ENCODE data around the gene PLLP. TPM values are rescaled to one million over a fixed set of nuclear protein-coding genes. Genes with fewer than 3 reads are reported as not detected.

Gene PLLP
- total and polyA plus RNA-seq, 9 of the 15 experiments (the other 6 are each of a cell fraction or from before 2014, with no cell fraction given), result 0.09 to 0.96 (median 0.27) TPM

DNA sequence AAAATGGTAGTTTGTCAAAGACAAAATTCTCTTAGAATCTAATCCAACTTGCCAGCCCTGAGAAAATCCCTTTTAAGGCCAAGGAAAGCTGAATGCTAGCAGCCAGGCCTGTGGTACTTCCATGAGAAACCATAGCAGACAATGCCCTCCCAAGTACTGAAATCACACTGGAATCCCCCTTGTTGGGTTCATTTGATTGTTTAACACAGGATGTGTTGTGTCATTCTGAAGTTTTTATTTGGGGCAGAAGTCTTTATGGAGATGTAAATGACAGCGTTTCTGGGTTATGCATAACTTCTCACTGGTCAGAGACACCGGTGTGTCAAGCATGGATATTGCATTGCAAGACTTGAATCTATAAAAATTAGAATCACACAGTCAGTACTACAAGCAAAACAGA lies 45.4 kb downstream of the PLLP start:
- CTCF ChIA-PET (ENCODE audit: low intra/inter-chr PET ratio), result no interaction called here

DNA sequence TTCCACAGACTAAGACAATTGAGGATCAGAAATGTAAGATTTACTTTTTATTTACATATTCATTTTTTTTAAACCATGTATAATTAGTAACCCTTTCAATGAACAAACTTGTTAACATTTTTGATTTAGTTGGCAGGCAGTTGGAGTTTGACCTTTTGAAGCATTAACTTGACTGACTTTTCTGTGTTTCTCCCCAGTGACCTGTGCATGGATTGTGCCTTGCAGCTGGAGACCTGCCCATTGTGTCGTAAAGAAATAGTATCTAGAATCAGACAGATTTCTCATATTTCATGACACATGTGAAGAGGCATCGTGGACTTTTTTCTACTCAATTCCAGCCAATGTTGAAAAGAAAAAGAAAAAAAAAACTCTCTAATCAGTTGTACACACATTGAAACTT lies 45.8 kb downstream of the PLLP start:
- Histone ChIP-seq H3K9ac (ENCODE audit: insufficient read depth in 1 of 2, low read depth in 2 of 2, low read length in 2 of 2) (no peak overlapping the region), H3K27ac (ENCODE audit: extremely low read depth, low read depth, low read length) (no peak overlapping the region), H3K36me3 (ENCODE audit: control insufficient read depth, insufficient read depth, low read length) (peaks cover 53% of the 10 kb centered on the region), H3K27me3 (ENCODE audit: control insufficient read depth in 2 of 2, insufficient read depth in 2 of 2, low read length in 2 of 2) (no peaks in the 10 kb centered on the region), H3K4me1 (replicated peaks in 1 of 2; ENCODE audit: control insufficient read depth in 2 of 2, insufficient read depth in 2 of 2, low read length in 2 of 2) (peaks cover 0 to 9% of the 10 kb centered on the region in 2 experiments; a peak in 2 of 5 replicates), H3K79me2 (ENCODE audit: control insufficient read depth, insufficient read depth, low read length) (no peaks in the 10 kb centered on the region), H3K9me1 (ENCODE audit: control insufficient read depth, insufficient read depth, low read length) (no peaks in the 10 kb centered on the region), H2AFZ (ENCODE audit: low read depth, low read length) (no peak overlapping the region), H3K4me2 (ENCODE audit: insufficient read depth, low read length) (no peak overlapping the region), H4K20me1 (replicated peaks; ENCODE audit: control insufficient read depth, insufficient read depth, low read length) (no peaks in the 10 kb centered on the region), H3K4me3 (no peak overlapping the region), H3K9me3 (replicated peaks; ENCODE audit: control insufficient read depth, insufficient read depth, low read depth, low read length) (no peaks in the 10 kb centered on the region)
- CTCF ChIA-PET (ENCODE audit: low intra/inter-chr PET ratio), result no interaction called here
- DNase-seq (ENCODE audit: extremely low read depth in 1 of 4, low spot score in 3 of 4), result no peak
- TF ChIP-seq MED1 (CRISPR knock-in tag; IDR thresholded peaks at IDR 0.05; ENCODE audit: borderline replicate concordance), result no peak
- no peak for TF ChIP-seq ZNF592 (IDR thresholded peaks at IDR 0.05)
- no peak for TF ChIP-seq PYGO2 (tag; IDR thresholded peaks at IDR 0.05)
- no peak for TF ChIP-seq SP2 (IDR thresholded peaks at IDR 0.05; ENCODE audit: extremely low read depth, low read depth, low read length, poor library complexity, severe bottlenecking)
- no peak for TF ChIP-seq E2F3 (CRISPR knock-in tag; IDR thresholded peaks at IDR 0.05)
- TF ChIP-seq POLR3G (IDR thresholded peaks at IDR 0.05; ENCODE audit: extremely low read depth, insufficient read length, insufficient replicate concordance), result no peak
- BruUV-seq (replicated peaks), result no TSS peak
- POLR2A ChIA-PET, result interaction anchor here (1.2 kb wide), 1 partner anchor 14 kb away, joined by 4 read pairs; no protein-coding TSS in a partner anchor
- intact Hi-C loops (cut with micrococcal nuclease) (no loop called here), in situ Hi-C loops (cut with MboI) (no loop called here)
- no peak for FAIRE-seq
- no peak for ATAC-seq
- 81% methylated on average over 2 of the region's 2 CpGs for WGBS (ENCODE audit: insufficient coverage, low coverage, missing lambda C conversion rate)

More for the DNA sequence above, 45.4 kb downstream of the PLLP start:
- DNase-seq (ENCODE audit: extremely low read depth in 1 of 4, low spot score in 3 of 4) (no peak), ATAC-seq (no peak), FAIRE-seq (no peak)
- peaks cover 0 to 9% of the 10 kb centered on the region in 2 experiments; a peak in 3 of 5 replicates for H3K4me1 ChIP-seq (replicated peaks in 1 of 2; ENCODE audit: control insufficient read depth in 2 of 2, insufficient read depth in 2 of 2, low read length in 2 of 2)
- no peaks in the 10 kb centered on the region for H4K20me1 ChIP-seq (replicated peaks; ENCODE audit: control insufficient read depth, insufficient read depth, low read length)
- peaks cover 49% of the 10 kb centered on the region for H3K36me3 ChIP-seq (ENCODE audit: control insufficient read depth, insufficient read depth, low read length)
- no peak for TF ChIP-seq ERF (CRISPR knock-in tag; IDR thresholded peaks at IDR 0.05)
- TF ChIP-seq ZNF589 (CRISPR knock-in tag; IDR thresholded peaks at IDR 0.05; ENCODE audit: low read depth), result no peak
- H3K27ac ChIP-seq (ENCODE audit: extremely low read depth, low read depth, low read length), result no peak overlapping the region
- POLR2A ChIA-PET, result interaction anchor here (1.2 kb wide), 1 partner anchor 15 kb away, joined by 4 read pairs; no protein-coding TSS in a partner anchor
- in situ Hi-C loops (cut with MboI) (no loop called here), intact Hi-C loops (cut with micrococcal nuclease) (no loop called here)
- H3K9me3 ChIP-seq (replicated peaks; ENCODE audit: control insufficient read depth, insufficient read depth, low read depth, low read length), result no peaks in the 10 kb centered on the region
- H3K79me2 ChIP-seq (ENCODE audit: control insufficient read depth, insufficient read depth, low read length), result no peaks in the 10 kb centered on the region
- BruUV-seq (replicated peaks), result no TSS peak
- H3K4me3 ChIP-seq, result no peak overlapping the region
- no peaks in the 10 kb centered on the region for H3K9me1 ChIP-seq (ENCODE audit: control insufficient read depth, insufficient read depth, low read length)
- H3K9ac ChIP-seq (ENCODE audit: insufficient read depth in 1 of 2, low read depth in 2 of 2, low read length in 2 of 2), result no peak overlapping the region
- 88% methylated on average over 2 of the region's 2 CpGs for WGBS (ENCODE audit: insufficient coverage, low coverage, missing lambda C conversion rate)
- H2AFZ ChIP-seq (ENCODE audit: low read depth, low read length), result no peak overlapping the region
- H3K27me3 ChIP-seq (ENCODE audit: control insufficient read depth in 2 of 2, insufficient read depth in 2 of 2, low read length in 2 of 2), result no peaks in the 10 kb centered on the region
- no peak overlapping the region for H3K4me2 ChIP-seq (ENCODE audit: insufficient read depth, low read length)

Measured in K562 (cell line).